Effector CD4-positive, alpha-beta T cell (primary cell): ENCODE measurements around the gene GTF3A.
"Not testable (repeated sequence)": the region's sequence is repeated elsewhere in the genome, so short reads cannot be mapped to it uniquely, and the experiment has no call there.

Experiments
- DNase-seq: peaks from one replicate; pipeline ENCODE4 v3.0.0-alpha.2; 2020
- total RNA-seq: gene quantifications from one replicate; lab custom pipeline; 2026; lab: John Stamatoyannopoulos, UW

The GTF3A gene
- total RNA-seq = 110 reads per million, percentile 84 among the genes with 10 or more reads in this experiment

GRCh38 chr13:27424246-27425157 is at the start of gene GTF3A:
TSS of gene GTF3A (plus strand) at chr13:27424619.
- peak; percentile 80 for DNase-seq

GRCh38 chr13:27374650-27375049 is 49.8 kb upstream of the GTF3A start:
- peak; percentile 28 for DNase-seq

GRCh38 chr13:27375686-27376326 is 48.6 kb upstream of the GTF3A start:
- DNase-seq = peak; percentile 40

- DNase-seq = no peak
These were observed 45.3 kb upstream of the GTF3A start for GRCh38 chr13:27379126-27379525.

- peak; percentile 28 for DNase-seq
These were observed 44.5 kb upstream of the GTF3A start for GRCh38 chr13:27379694-27380641.

GRCh38 chr13:27381601-27382000 is 42.8 kb upstream of the GTF3A start:
- no peak for DNase-seq

- DNase-seq = no peak
These were observed 41.1 kb upstream of the GTF3A start for GRCh38 chr13:27383104-27383921.

GRCh38 chr13:27384285-27384684 is 40.1 kb upstream of the GTF3A start:
- DNase-seq = no peak

GRCh38 chr13:27388241-27388640 is 36.2 kb upstream of the GTF3A start:
- DNase-seq = no peak

- DNase-seq = no peak
These were observed 34.5 kb upstream of the GTF3A start for GRCh38 chr13:27389891-27390290.

GRCh38 chr13:27391471-27391870 is 32.9 kb upstream of the GTF3A start:
- no peak for DNase-seq

- DNase-seq = no peak
These were observed 31.3 kb upstream of the GTF3A start for GRCh38 chr13:27393101-27393500.

GRCh38 chr13:27395007-27395510 is 29.4 kb upstream of the GTF3A start:
- no peak for DNase-seq

- no peak for DNase-seq
These were observed 28.1 kb upstream of the GTF3A start for GRCh38 chr13:27396252-27396846.

GRCh38 chr13:27398360-27398759 is 26.1 kb upstream of the GTF3A start:
- DNase-seq = no peak

GRCh38 chr13:27400405-27400804 is 24.0 kb upstream of the GTF3A start:
- not testable (repeated sequence) for DNase-seq

- no peak for DNase-seq
These were observed 23.2 kb upstream of the GTF3A start for GRCh38 chr13:27401210-27401609.

- DNase-seq = no peak
These were observed 21.2 kb upstream of the GTF3A start for GRCh38 chr13:27403203-27403678.

- no peak for DNase-seq
These were observed 20.6 kb upstream of the GTF3A start for GRCh38 chr13:27403727-27404385.

GRCh38 chr13:27404680-27405079 is 19.7 kb upstream of the GTF3A start:
- DNase-seq = no peak
